Activated gamma-delta T cell (primary cell): Measurements from ENCODE around the gene SEPTIN10.

Source experiments
- DNase-seq: peaks from one replicate; lab custom pipeline; 2025; lab: John Stamatoyannopoulos, UW

SEPTIN10 gene

GRCh38 chr2:109523121-109523520 lies 90.6 kb downstream of the SEPTIN10 start:
- DNase-seq, result no peak

GRCh38 chr2:109522063-109522374 lies 91.7 kb downstream of the SEPTIN10 start:
- no peak for DNase-seq

GRCh38 chr2:109521233-109522062 lies 92.3 kb downstream of the SEPTIN10 start:
- DNase-seq, result no peak

- DNase-seq, result no peak
Measured at GRCh38 chr2:109519513-109519912, 94.3 kb downstream of the SEPTIN10 start.

- DNase-seq, result no peak
Measured at GRCh38 chr2:109517118-109517889, 96.5 kb downstream of the SEPTIN10 start.

GRCh38 chr2:109516445-109517117 lies 97.2 kb downstream of the SEPTIN10 start:
- DNase-seq, result no peak

- DNase-seq, result no peak
Measured at GRCh38 chr2:109514857-109515256, 98.9 kb downstream of the SEPTIN10 start.

- no peak for DNase-seq
Measured at GRCh38 chr2:109513749-109514588, 99.8 kb downstream of the SEPTIN10 start.

GRCh38 chr2:109513230-109513629 lies 100.5 kb downstream of the SEPTIN10 start:
- no peak for DNase-seq

GRCh38 chr2:109512076-109512475 lies 101.7 kb downstream of the SEPTIN10 start:
- no peak for DNase-seq

- DNase-seq, result no peak
Measured at GRCh38 chr2:109511168-109511567, 102.6 kb downstream of the SEPTIN10 start.

- no peak for DNase-seq
Measured at GRCh38 chr2:109510136-109511028, 103.4 kb downstream of the SEPTIN10 start.

GRCh38 chr2:109508556-109508955 lies 105.2 kb downstream of the SEPTIN10 start:
- DNase-seq, result no peak

- no peak for DNase-seq
Measured at GRCh38 chr2:109507828-109508227, 105.9 kb downstream of the SEPTIN10 start.

- no peak for DNase-seq
Measured at GRCh38 chr2:109507217-109507616, 106.5 kb downstream of the SEPTIN10 start.

GRCh38 chr2:109503191-109503590 lies 110.6 kb downstream of the SEPTIN10 start:
- DNase-seq, result no peak

GRCh38 chr2:109501461-109501860 lies 112.3 kb downstream of the SEPTIN10 start:
- no peak for DNase-seq

- no peak for DNase-seq
Measured at GRCh38 chr2:109500910-109501309, 112.9 kb downstream of the SEPTIN10 start.

- no peak for DNase-seq
Measured at GRCh38 chr2:109499566-109499965, 114.2 kb downstream of the SEPTIN10 start.

- DNase-seq, result no peak
Measured at GRCh38 chr2:109498906-109499305, 114.9 kb downstream of the SEPTIN10 start.
